ENCODE measurements around the gene ATF5. TPM values are rescaled to one million over a fixed set of nuclear protein-coding genes. Genes with fewer than 3 reads are reported as not detected.

Gene ATF5
- total and polyA plus RNA-seq, 2 of the 13 experiments (the other 11 are each of a cell fraction or from before 2014, with no cell fraction given): 5.2 to 10.3 TPM

- TF ChIP-seq USF2 (IDR thresholded peaks at IDR 0.05; ENCODE audit: low read depth, low read length) (no peak), USF2 (CRISPR knock-in tag; IDR thresholded peaks at IDR 0.05; ENCODE audit: borderline replicate concordance) (no peak; the same call in 1 of the 2 replicates), PLRG1 (conservative IDR thresholded peaks at IDR 0.05) (no peak), TRIM24 (CRISPR knock-in tag; IDR thresholded peaks at IDR 0.05) (no peak), KLF9 (CRISPR knock-in tag; IDR thresholded peaks at IDR 0.05; ENCODE audit: low read depth) (peak; percentile 18; the same call in 1 of the 2 replicates), ZSCAN29 (CRISPR knock-in tag; conservative IDR thresholded peaks at IDR 0.05) (no peak), ZNF224 (CRISPR knock-in tag; IDR thresholded peaks at IDR 0.05) (no peak; the same call in 1 of the 2 replicates), SMARCC2 (IDR thresholded peaks at IDR 0.05) (no peak), ZFP37 (CRISPR knock-in tag; IDR thresholded peaks at IDR 0.05; ENCODE audit: borderline replicate concordance) (0 out of 2 replicates have a peak, but pooled peaks have one; percentile 55), ZNF563 (CRISPR knock-in tag; IDR thresholded peaks at IDR 0.05) (peak; percentile 74; the same call in 1 of the 2 replicates), KDM1A (CRISPR knock-in tag; IDR thresholded peaks at IDR 0.05) (peak; percentile 9; the same call in 1 of the 2 replicates), ARID3A (IDR thresholded peaks at IDR 0.05; ENCODE audit: low read depth, low read length) (no peak), ZNF790 (CRISPR knock-in tag; IDR thresholded peaks at IDR 0.05; ENCODE audit: borderline replicate concordance) (peak; percentile 93; the same call in 1 of the 2 replicates), FIP1L1 (IDR thresholded peaks at IDR 0.05; ENCODE audit: borderline replicate concordance, insufficient read depth, low read depth, low read length) (0 out of 2 replicates have a peak, but pooled peaks have one; percentile 79), PTBP1 (IDR thresholded peaks at IDR 0.05; ENCODE audit: low read depth, low read length, poor library complexity, severe bottlenecking) (peak; percentile 84), HNRNPUL1 (IDR thresholded peaks at IDR 0.05; ENCODE audit: low read depth, low read length) (no peak), RFX3 (CRISPR knock-in tag; IDR thresholded peaks at IDR 0.05) (no peak), ZFP36L1 (CRISPR knock-in tag; IDR thresholded peaks at IDR 0.05) (peak; percentile 95; the same call in 1 of the 2 replicates), MTF2 (CRISPR knock-in tag; IDR thresholded peaks at IDR 0.05; ENCODE audit: borderline replicate concordance) (no peak), SNAPC4 (CRISPR knock-in tag; IDR thresholded peaks at IDR 0.05) (no peak), CCDC6 (CRISPR knock-in tag; IDR thresholded peaks at IDR 0.05) (0 out of 2 replicates have a peak, but pooled peaks have one; percentile 87)
Measured at GRCh38 chr19:49929611-49930482, 842 bp downstream of the ATF5 start (continued).
